Activated CD8-positive, alpha-beta memory T cell treated with anti-CD3 and anti-CD28 coated beads for 48 hours (primary cell): Measurements from ENCODE around the gene ZCCHC7.

Source experiments
- DNase-seq, 3 experiments: peaks; one replicate each; pipeline ENCODE4 v3.0.0-alpha.2; 2020; ENCODE audit warnings: low read depth in 2 of 3, low spot score in 2 of 3

ZCCHC7 gene

DNA sequence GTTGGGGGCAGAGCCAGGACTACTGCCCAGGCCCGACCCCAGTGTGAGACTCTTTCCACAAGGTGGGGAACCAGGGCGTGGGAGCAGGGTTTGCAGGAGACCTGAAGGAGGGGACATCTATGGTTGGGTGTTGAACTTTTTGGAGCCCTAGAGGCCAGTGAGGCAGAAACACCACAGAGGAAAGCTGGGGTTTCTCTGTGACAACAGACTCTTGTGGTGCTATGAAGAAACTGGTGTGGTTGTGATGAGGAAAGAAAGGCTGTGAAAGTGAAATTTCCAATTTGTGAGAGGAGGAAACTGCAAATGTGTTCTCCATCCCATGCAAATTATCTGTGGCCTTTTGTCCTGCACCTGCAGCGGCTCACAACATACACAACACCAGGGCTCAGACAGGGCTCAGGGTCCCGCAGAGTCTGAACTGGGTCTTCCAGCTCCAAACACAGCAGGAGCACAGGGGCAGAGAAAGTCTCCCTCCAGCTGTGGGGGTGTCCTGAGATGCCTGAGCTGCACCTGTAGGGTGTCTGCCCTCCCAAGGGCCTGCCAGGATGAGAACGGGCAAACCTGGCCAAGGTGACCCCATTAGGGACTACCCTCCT, 250.7 kb downstream of the ZCCHC7 start:
- DNase-seq: no peak

DNA sequence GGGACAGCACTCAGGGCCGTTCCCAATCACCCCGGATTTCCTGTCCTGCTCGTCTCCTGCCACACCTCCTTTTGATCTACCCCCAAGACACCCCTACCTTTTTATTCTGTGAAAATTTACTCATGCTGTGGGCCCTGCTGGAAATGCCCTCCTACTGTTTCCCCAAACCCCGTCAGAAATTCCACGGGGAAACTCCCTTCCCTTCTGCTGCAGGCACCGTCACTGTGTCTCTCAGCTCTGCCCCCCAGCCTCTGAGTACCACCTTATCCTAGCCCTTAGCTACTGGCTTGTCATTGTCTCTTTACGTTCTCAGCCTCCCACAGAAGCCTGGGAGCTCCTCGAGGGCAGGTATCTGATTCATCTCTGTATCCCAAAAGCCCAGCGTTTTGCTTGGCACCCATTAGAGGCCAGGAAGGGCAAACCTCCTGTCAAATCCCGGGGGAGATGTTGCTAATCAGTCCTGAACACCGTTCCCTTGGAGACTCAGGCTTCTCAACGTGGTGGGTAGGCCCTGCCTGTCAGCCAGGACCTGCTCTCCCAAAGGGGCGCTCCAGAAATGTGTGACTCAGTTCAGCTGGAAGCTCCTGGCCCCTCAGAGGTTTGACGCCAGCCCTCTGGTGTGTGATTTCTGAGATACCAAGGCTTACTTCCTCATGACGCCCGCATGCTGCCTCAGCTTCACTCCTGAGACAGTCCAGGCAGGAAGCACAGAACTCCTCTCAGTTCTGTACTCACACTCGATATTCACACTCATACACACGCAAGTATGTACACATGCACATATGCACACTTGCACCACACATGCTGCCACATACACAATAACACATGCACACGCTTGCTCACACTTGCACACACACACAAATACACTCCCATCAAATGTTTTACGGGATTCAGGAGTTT, 251.4 kb downstream of the ZCCHC7 start:
- no peak for DNase-seq

DNA sequence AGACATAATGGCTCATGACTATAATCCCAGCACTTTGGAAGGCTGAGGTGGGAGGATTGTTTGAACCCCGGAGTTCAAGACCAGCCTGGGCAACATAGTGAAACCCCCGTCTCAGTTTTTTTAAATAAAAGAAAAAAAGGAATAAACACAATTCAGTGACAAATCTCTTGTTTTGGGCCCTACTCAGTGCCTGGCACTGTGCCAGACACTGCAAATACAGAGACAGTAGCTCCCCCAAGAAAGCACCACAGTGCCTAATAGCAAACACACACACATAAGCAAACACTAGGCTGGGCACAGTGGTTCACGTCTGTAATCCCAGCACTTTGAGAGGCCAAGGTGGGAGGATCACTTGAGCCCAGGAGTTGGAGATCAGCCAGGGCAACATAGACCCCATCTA, 252.5 kb downstream of the ZCCHC7 start:
- no peak for DNase-seq

DNA sequence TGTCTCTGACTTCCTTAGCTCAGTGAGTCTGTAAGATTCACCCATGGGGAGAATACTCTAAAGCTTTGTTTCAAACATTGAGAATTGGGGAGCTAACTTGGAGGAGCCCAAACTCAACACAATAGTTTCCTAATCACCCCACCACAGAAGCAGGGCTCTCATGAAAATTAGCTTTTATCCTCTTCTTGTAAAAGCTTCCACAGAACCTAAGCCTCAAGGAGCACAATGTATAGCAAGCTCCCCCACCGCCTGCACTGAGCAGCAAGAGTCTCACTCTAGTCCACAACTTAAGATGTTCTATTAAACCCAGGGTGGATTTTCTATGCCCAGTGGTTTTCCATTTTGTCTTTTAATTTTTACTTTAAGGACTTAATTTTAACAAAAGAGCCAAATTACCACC, 253.2 kb downstream of the ZCCHC7 start:
- no peak for DNase-seq

DNA sequence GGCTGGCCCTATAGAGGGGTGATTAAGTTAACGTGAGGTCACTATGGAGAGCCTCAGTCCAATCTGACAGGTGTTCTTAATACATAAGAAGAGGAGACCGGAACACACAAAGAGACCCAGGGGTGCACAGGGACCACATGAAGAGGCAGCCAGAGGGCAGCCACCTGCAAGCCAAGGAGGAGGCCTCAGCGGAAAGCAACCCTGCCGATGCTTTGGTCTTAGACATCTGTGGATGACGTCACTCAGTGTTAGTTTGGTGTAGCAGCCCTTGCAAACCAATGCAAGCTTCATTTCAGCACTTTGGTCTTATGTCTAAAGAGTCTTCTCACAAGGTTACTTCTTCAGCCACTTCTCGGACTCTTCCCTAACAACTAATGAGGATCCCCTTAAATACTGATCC, 254.5 kb downstream of the ZCCHC7 start:
- DNase-seq: no peak

DNA sequence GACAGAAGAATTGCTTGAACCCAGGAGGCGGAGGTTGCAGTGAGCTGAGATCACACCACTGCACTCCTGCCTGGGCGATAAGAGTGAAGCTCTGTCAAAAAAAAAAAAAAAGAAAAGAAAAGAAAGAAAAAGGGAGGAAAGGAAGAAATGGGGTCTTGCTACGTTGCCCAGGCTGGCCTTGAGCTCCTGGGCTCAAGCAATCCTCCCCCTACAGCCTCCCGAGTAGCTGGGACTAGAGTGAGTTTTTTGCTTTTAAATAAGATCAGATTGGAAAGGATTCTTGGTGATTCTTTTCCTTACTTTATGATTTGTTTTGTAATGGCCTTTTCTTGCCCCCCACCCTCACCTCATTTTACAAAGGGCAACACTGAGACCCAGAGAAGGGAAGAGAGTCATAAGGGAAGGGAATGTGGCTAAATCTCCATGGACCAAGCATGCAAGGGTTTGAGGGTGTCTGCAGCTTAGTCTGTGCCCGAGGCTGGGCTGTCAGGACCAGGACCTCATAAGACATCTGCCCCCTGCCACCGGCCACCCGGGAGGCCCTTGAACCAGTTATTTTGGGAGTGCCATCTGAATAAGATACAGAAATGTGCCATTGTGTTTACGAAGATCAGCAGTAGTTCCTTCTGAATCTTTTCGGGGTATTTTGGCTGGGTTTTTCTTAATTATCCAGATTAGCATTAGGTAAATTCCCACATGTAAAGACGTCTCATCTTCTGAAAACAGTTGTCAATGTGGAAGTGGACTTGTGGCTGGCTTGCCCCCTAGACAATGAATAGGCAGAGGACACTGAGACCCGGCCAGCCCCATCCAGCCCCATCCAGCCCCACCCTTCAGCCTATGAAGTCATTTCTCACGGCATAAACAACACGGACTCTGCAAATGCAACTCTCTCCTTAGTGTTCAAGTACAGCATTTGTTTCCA, 257.6 kb downstream of the ZCCHC7 start:
- no peak for DNase-seq

DNA sequence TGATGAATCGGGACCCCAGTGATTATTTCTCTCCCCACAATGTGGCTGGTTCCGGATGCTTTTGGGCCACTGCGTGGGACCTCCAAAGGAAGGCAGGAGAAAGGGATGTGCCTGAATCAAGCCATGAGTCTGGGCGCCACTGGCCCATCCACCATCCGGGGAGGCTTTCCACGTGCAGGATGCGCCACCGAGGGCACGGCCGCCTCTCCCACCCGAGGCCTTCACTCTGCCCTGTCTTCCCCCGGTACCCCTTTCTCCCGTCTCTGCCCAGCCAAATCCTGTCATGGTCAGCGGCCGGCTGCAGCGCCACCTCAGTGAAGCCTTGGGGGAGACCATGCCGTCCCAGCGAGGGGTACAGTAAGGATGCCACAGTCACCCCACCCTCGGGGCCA, 258.2 kb downstream of the ZCCHC7 start:
- no peak for DNase-seq

DNA sequence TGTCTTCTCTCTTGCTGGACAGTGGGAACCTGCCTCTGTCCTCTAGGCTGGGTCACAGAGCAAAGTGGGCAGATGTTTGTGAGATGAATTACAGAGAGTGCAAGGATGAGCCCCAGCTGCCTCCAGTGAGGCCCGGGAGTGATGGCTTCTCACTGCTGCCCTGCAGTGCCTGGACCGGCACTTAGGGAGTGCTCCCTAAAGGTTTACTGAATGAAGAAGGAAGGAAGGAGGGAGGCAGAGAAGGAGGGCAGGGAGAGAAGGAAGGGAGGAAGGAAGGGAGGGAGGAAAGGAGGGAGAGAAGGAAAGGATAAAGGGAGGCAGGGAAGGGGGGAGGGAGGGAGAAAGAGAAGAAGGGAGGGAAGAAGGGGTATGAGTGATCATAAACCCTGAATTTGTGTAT, 259.5 kb downstream of the ZCCHC7 start:
- no peak for DNase-seq

DNA sequence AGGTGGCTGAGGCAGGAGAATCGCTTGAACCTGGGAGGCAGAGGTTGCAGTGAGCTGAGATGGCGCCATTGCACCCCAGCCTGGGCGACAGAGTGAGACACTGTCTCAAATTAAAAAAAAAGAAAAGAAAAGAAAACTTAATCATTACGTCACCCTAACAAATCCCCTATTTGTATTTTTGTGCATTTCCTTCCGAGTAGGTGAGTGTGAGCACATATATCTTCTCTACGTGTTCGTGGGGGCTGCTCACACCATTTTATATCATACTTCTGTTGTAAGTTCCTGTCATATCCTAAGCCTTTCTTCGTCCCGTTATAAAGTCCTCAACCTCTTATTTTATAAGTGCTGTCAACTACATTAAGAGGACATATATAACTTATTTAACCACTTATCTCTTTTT, 260.2 kb downstream of the ZCCHC7 start:
- no peak for DNase-seq

DNA sequence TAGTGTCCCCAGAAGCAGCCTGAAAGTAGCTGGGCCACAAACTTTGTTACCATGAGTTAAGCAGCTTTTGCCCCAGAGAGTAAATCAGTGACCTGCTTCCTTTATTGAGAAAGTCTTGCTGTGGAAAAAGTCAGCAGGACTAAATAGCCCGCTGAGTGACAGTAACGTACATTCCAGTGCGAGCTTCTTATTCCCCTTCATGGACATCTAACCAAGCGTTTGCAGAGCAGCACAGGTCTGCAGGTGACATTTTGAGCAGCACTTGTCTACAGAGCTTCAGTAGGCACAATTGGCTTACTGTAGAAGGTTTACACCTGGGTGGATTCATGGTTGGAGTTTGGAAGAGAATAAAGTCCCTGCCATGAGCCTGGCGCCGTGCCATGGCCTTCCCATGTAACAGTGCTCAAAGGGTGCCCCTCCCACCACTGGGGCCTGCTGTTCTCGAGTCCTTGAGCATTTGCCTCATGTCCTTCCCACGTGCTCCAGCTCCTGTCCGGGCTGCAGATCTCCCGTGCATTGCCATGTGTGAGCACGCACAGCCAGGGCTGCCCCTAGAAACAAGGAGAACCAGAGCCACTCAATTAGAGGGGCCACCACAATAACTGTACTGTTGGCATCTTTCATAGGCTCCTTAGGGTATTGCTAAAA, 260.8 kb downstream of the ZCCHC7 start:
- DNase-seq: no peak

DNA sequence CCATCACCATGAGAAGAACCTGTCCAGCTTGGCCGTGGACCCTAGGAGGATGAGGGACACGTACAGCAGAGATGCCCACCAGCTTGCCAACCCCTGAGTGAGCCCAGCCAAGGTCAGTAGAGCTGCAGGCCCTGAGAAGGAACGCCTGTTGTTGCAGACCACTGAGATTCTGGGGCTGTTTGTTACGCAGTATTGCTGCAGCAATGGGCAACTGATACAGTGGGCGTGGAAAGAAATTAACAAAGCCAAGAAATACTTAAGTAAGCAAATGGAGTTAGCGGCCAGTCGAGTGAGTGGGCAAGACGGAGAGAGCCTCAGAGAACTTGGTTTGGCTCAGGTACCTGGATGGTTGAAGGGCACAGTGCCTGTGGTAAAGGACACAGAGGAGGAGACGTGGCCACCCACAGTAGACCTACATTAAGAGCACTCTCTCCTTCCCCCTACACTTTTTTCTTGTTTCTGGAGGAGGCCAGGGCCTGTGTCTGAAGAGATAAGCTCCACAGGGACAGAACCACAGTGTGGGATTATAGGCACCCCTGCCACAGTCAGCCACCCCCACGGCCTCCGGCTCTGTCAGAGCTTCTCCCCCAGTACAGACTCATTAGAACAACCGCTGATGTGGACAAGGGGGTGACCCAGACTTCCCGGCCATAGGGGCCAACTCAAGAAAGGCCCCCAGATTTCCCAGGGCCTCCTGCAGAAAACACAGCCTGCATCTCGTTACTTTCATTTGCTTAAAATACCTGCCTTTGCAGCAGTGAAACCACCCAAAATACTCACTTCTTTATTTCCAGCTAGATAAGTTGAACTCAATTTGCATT, 262.0 kb downstream of the ZCCHC7 start:
- DNase-seq: no peak

DNA sequence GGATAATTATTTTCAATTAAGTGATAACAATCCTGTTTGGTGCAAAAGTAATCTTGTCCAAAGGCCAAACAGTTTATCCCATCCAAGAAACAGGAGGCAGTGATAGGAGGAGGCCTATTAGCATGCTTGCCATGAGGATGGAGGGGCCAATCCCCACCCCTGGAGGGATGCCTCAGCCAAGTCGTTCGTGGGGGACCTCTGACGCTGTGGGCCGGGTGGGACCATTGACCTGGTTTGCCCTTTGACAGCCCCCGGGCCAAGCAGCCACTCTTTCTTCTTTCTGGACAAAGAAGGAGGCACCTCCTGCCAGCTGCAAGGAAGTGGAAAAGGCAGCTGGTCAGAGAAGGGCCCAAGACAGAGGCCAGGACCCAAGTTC, 262.6 kb downstream of the ZCCHC7 start:
- no peak for DNase-seq

DNA sequence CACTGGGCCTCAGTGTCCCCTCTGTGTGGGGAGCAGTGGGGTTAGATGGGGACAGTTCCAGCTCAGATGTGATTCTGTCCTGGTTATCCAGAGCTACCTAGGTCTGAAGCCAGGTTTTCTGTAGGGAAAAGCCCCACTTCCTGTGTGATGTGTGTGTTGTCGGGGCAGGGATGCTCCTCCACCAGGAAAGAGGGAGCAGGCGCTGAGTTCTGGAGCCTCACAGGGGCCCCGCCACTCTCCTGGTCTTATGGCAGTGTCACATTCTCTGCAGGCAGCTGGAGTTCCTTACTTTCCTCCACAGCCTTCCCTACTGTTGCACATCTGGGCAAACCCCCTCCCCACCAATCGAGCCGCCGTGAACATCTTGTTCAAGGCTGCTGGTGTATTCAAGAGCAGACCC, 263.0 kb downstream of the ZCCHC7 start:
- no peak for DNase-seq

DNA sequence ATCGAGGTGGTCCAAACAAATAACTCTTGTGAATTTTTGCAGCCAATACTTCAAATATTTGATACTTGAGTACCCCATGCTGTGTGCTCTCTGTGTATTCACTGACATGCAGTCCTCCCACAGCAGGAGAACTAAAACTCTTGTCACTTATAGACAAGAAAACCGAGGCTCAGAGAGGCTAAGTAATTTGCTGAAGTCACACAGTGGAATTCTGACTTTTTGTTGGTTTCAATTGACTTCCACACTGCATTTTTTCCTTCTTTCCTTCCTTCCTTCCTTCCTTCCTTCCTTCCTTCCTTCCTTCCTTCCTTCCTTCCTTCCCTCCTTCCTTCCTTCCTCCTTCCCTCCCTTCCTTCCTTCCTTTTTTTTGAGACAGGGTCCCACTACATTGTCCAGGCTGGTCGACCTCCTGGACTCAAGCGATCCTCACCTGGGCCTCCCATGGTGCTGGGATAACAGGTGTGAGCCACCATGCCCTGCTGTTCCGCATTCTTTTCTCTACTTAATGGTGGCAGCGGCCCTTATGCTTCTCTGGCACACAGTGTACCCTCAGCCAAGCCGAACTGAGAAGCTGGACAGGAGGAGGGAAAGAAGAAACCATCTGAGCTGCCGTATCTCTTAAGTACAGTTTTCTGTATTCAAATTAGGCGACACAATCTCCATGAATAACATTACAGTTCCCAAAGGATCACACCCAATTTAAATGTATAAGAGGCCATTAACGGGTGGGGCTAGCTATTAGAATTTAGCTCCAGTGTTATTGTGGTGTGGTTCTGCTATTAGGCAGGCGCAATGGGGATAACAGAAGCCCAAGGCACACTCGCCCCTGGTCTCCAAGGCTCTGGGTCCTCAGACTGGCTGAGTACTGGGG, 263.7 kb downstream of the ZCCHC7 start:
- DNase-seq: no peak

DNA sequence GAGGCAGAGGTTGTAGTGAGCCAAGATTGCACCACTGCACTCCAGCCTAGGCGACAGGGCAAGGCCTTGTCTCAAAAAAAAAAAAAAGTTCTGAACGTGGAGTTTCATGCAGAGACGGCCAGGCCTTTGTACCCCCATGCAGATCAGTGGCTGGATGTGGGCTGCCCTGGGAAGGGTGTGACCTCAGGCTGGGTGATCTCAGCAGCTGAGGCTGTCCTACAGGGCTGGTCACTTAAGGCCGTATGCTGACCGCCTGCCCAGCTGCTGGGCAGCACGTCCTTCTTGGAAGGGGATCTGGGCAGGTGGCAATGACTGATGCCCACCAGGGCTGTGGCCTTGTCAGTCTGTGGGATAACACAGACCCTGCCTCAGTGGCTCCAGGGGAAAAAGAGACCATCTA, 264.9 kb downstream of the ZCCHC7 start:
- no peak for DNase-seq

DNA sequence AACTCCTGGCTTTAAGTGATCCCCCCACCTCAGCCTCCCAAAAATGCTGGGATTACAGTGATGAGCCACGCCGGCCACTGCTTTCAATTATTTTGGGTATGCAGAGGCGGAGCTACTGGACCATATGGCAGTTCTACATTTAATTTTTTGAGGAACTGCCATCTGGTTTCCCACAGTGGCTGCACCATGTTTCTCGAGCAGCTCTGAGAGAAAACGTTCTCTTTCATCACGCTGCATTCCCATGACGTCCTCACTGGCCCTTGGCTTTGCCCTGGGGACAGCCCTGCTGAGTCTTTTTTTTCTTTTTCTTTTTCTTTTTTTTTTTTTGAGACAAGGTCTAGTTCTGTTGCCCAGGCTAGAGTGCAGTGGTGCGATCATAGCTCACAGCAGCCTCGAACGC, 266.6 kb downstream of the ZCCHC7 start:
- DNase-seq: no peak

DNA sequence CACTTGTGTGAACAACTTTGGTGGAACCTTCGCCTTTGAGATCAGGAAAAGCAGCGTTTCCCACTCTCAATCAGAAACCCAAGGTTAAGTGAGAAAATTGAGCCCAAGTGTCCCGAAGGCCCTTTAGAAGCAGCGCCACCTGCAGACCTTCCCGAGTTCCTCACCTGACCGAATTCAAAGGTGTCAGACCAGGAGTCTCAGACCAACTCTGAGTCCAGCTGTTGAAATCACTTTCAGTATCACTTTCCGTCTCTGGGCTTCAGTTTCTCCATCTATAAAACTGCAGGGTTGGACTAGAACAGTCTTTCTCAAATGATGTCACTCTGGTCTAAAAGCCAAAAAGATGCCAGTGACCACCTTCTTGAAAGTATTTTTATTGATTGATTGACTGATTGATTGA, 270.4 kb downstream of the ZCCHC7 start:
- no peak for DNase-seq

DNA sequence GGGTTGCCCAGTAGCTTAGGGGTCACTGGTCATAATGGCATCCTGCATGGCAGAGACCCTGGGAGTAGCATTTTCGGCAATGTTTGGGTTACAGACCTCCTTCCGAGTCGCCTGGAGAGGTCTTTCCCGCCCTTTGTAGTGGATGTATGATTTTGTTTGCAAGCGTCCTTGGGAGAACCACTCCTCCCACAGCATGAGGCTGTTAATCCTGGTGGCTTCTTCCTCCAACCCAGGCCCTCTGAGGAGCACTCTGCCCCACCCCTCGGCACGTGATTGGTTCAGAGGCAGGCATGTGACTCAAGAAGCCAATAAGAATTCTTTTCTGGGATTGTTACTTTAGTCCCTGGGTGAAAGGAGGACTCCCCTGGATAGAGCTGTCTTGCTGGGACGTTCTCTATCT, 271.9 kb downstream of the ZCCHC7 start:
- DNase-seq: no peak

DNA sequence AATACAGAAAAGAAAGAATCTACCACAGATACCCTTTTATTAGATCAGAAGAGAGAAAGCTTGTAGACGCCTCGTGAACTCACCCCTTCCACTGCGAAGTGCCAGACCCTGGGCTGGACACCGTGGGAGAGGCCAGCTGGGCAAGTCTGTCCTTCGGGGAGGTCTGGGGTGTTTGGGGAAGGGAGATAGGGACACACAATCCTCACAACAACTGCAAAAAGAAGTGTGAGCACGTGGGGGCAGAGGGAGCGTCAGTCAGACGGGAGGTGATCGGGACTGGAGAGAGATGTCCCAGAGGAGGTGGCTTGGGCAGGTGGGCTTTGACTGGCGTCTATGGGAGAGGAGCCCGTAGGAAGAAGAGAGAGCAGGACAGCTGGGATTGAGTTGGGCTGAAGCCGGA, 274.9 kb downstream of the ZCCHC7 start:
- DNase-seq: no peak

DNA sequence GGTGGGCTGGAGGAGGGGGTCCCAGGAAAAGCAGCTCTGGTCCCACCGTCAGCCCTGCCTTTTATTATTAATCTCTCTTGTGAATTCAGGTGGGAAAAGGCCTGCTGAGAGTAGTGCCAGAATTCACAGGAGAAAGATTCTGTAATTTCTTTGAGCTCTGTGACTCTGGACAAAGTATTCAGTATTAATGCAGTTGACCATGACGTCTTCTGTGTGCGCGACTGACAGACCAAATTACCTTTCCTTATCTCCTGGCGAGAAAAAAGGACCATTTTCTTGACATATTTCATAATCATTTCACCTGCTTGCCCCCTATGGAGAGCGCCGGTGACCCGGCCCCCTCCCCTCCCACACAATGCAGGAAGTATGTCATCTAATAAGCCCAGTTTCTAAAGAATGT, 275.3 kb downstream of the ZCCHC7 start:
- no peak for DNase-seq
